Esophagus (tissue), 2 donors: ENCODE data around the gene FGR. TPM values are rescaled to one million over a fixed set of nuclear protein-coding genes. Genes with fewer than 3 reads are reported as not detected.
"Not testable (repeated sequence)": the region's sequence is repeated elsewhere in the genome, so short reads cannot be mapped to it uniquely, and the experiment has no call there.

Experiments
- H3K27ac ChIP-seq, 2 donors: one replicate each; pipeline ENCODE4 v1.5.1; 2013; ENCODE audit warnings: low read depth in 2 of 2, mild to moderate bottlenecking in 2 of 2, inconsistent platforms in 1 of 2, low read length in 1 of 2, moderate library complexity in 1 of 2
- H3K27me3 ChIP-seq, 2 donors: one replicate each; pipeline ENCODE4 v1.6.1; 2013; ENCODE audit warnings: low read length in 2 of 2, control low read depth in 1 of 2, mild to moderate bottlenecking in 1 of 2; ENCODE audit not compliant: insufficient read depth in 2 of 2, control insufficient read depth in 1 of 2
- H3K36me3 ChIP-seq, 2 donors: one replicate each; pipeline ENCODE4 v1.6.1; 2013; ENCODE audit warnings: low read length in 1 of 2; ENCODE audit not compliant: control insufficient read depth in 2 of 2, insufficient read depth in 2 of 2
- H3K4me1 ChIP-seq, 2 donors: one replicate each; pipeline ENCODE4 v1.6.1; 2013; ENCODE audit warnings: low read length in 1 of 2; ENCODE audit not compliant: control insufficient read depth in 2 of 2, insufficient read depth in 2 of 2
- H3K4me3 ChIP-seq, 2 donors: one replicate each; pipeline ENCODE4 v1.5.1; 2013; ENCODE audit warnings: low read length in 2 of 2, mild to moderate bottlenecking in 2 of 2, low read depth in 1 of 2, moderate library complexity in 1 of 2
- H3K9me3 ChIP-seq, 2 donors: one replicate each; pipeline ENCODE4 v1.6.1; 2013; ENCODE audit warnings: mild to moderate bottlenecking in 2 of 2, low read depth in 1 of 2, low read length in 1 of 2, moderate library complexity in 1 of 2; ENCODE audit not compliant: control insufficient read depth in 2 of 2, insufficient read depth in 1 of 2
- WGBS, 2 donors: extraction: QIAGEN DNeasy Blood & Tissue Kit; methylation state at CpG; one replicate each; pipeline ENCODE4 v1.1.7; 2013; 5-methylcytosine and 5-hydroxymethylcytosine counted together
- polyA plus RNA-seq, 2 donors: library from polyadenylated mRNA; stranded (reverse); fragments of 200-250 nt; gene quantifications; one replicate each; pipeline ENCODE4 v1.2.3, GENCODE V29; 2013
- donor health status: healthy with polysubstance abuse.
- donor health status: Bipolar disorder and iron deficiency.

Gene FGR
- polyA plus RNA-seq, 2 donors, result 3.4 to 3.6 TPM

GRCh38 chr1:27619782-27620438 is 15.1 kb downstream of the FGR start:
- not testable (repeated sequence) for H3K4me1 ChIP-seq, H3K4me3 ChIP-seq, H3K27me3 ChIP-seq, H3K27ac ChIP-seq, H3K36me3 ChIP-seq, H3K9me3 ChIP-seq
- WGBS, 2 donors, result 94% methylated on average over 7 of the region's 7 CpGs

DNA sequence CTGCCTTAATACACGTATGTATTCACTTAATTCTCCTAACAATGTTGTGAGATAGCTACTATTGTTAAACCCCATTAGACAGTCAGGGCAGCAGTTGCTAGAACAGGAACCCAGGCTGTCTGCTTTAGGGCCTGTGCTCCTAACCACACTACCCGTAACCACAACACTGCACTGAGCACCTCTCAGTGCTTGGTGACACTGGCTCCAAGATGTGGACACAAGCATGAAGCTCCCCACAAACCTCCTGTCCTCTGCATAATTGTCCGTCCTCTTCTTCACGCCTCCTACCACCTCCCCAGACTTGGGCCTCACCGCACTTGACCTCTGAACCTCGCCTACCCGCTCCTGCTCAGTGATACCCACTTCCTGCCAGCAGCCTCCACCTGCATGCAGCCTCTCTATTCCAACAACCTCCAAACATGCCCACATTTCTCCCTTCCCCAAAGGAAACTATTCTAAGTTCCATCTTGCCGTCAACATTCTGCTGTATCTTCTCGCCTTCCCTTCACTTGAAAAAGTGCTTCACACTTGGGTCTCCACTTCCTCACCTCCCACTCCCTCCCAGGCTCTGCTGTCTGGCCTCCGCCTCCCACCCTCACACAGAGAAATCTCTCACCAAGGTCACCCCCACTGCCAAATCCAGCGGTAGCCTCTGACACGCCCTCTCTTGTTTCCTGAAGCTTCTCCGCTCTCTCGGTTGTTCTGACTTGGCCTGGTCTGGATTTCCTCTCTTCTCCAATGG is 16.5 kb downstream of the FGR start:
- Histone ChIP-seq H3K4me3 (no peak overlapping the region), H3K27ac (no peak overlapping the region), H3K9me3 (no peaks in the 10 kb centered on the region), H3K27me3 (no peaks in the 10 kb centered on the region), H3K4me1 (peaks cover 3 to 6% of the 10 kb centered on the region in 2 donors), H3K36me3 (peaks cover 0 to 2% of the 10 kb centered on the region in 2 donors)
- 69 to 78% methylated on average over 14 of the region's 14 CpGs for WGBS, 2 donors

- WGBS, 2 donors, result 90 to 94% methylated on average over 2 of the region's 2 CpGs
- Histone ChIP-seq H3K9me3 (no peaks in the 10 kb centered on the region), H3K4me1 (peaks cover 3 to 6% of the 10 kb centered on the region in 2 donors), H3K27me3 (no peaks in the 10 kb centered on the region), H3K27ac (no peak overlapping the region), H3K36me3 (peaks cover 0 to 2% of the 10 kb centered on the region in 2 donors), H3K4me3 (no peak overlapping the region)
Observed at GRCh38 chr1:27617420-27617819, 17.6 kb downstream of the FGR start.

- 95 to 100% methylated on average over 2 of the region's 2 CpGs for WGBS, 2 donors
- H3K27ac ChIP-seq, result no peak overlapping the region
- H3K4me3 ChIP-seq, result no peak overlapping the region
- H3K36me3 ChIP-seq, result peaks cover 0 to 2% of the 10 kb centered on the region in 2 donors
- H3K4me1 ChIP-seq, result peaks cover 3 to 6% of the 10 kb centered on the region in 2 donors
- H3K27me3 ChIP-seq, result no peaks in the 10 kb centered on the region
- no peaks in the 10 kb centered on the region for H3K9me3 ChIP-seq
Observed at GRCh38 chr1:27616441-27616840, 18.5 kb downstream of the FGR start.

GRCh38 chr1:27615346-27616192 is 19.4 kb downstream of the FGR start:
- Histone ChIP-seq H3K27ac (no peak overlapping the region), H3K27me3 (no peaks in the 10 kb centered on the region), H3K36me3 (peaks cover 0 to 2% of the 10 kb centered on the region in 2 donors), H3K4me1 (peaks cover 3 to 6% of the 10 kb centered on the region in 2 donors), H3K4me3 (no peak overlapping the region), H3K9me3 (no peaks in the 10 kb centered on the region)
- 80 to 85% methylated on average over 41 of the region's 41 CpGs for WGBS, 2 donors

GRCh38 chr1:27614625-27615344 is 20.2 kb downstream of the FGR start:
- H3K27ac ChIP-seq, result no peak overlapping the region
- no peak overlapping the region for H3K4me3 ChIP-seq
- WGBS, 2 donors, result 37 to 45% methylated on average over 22 to 26 of the region's 26 CpGs
- no peaks in the 10 kb centered on the region for H3K27me3 ChIP-seq
- peaks cover 3 to 6% of the 10 kb centered on the region in 2 donors for H3K4me1 ChIP-seq
- H3K9me3 ChIP-seq, result no peaks in the 10 kb centered on the region
- peaks cover 0 to 2% of the 10 kb centered on the region in 2 donors for H3K36me3 ChIP-seq

GRCh38 chr1:27614043-27614624 is 20.9 kb downstream of the FGR start:
- Histone ChIP-seq H3K4me3 (no peak overlapping the region), H3K9me3 (no peaks in the 10 kb centered on the region), H3K27ac (no peak overlapping the region), H3K4me1 (peaks cover 3 to 6% of the 10 kb centered on the region in 2 donors), H3K36me3 (peaks cover 0 to 2% of the 10 kb centered on the region in 2 donors), H3K27me3 (no peaks in the 10 kb centered on the region)
- WGBS, 2 donors, result 76 to 78% methylated on average over 16 of the region's 16 CpGs

DNA sequence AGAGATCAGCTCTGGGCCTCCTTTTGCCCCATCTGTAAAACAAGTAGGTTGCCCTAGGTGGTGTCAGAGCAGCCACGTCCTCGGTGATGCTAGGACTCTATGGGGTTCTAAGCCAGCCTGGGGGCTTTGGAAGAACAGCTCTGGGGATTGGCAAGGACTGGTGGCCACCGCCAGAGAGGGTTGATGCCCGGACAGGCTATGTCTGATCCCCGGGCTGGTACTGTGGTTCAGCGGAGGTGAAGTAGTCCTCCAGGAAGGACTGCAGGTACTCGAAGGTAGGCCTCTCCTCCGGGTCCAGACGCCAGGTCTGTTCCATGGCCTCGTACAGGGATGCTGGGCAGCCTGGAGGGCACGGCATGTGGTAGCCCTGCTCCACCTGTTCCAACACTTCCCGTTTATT is 22.3 kb downstream of the FGR start:
- Histone ChIP-seq H3K36me3 (peaks cover 0 to 2% of the 10 kb centered on the region in 2 donors), H3K27ac (no peak overlapping the region), H3K27me3 (no peaks in the 10 kb centered on the region), H3K4me3 (no peak overlapping the region), H3K9me3 (no peaks in the 10 kb centered on the region), H3K4me1 (peaks cover 3% of the 10 kb centered on the region in 2 donors)
- WGBS, 2 donors, result 87 to 89% methylated on average over 12 of the region's 12 CpGs

DNA sequence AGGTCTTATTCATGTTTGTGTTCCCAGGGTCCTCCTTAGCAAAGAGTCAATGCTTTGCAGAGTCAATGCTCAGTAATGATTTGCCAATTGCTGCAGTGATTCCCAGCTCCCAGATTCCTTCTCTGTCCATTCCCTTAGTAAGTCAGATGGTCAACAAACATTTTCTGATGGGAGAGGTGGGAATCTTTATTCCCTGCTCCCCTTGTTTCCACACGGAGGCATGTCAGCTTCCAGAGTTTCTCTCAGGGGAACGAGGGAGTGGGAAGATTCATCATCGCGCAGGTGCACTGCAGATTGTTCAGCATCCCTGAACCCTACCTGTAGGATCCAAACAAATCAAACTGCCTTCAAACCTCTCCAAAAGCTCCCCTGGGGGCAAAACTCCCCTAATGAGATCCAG is 23.5 kb downstream of the FGR start:
- H3K27ac ChIP-seq, result no peak overlapping the region
- H3K27me3 ChIP-seq, result no peaks in the 10 kb centered on the region
- no peak overlapping the region for H3K4me3 ChIP-seq
- H3K9me3 ChIP-seq, result no peaks in the 10 kb centered on the region
- H3K4me1 ChIP-seq, result peaks cover 0 to 3% of the 10 kb centered on the region in 2 donors
- peaks cover 0 to 2% of the 10 kb centered on the region in 2 donors for H3K36me3 ChIP-seq
- 82 to 85% methylated on average over 4 of the region's 4 CpGs for WGBS, 2 donors
